Fibroblast of gingiva (primary cell): Measurements from ENCODE around the gene RALGAPA1.
A peak's percentile ranks its signal among the peaks of the same experiment; 100 is the strongest.
"Not testable (repeated sequence)": the region's sequence is repeated elsewhere in the genome, so short reads cannot be mapped to it uniquely, and the experiment has no call there.

Source experiments
- DNase-seq: peaks from one replicate; pipeline ENCODE4 v3.0.0-alpha.2; 2011; ENCODE audit warnings: low read depth

RALGAPA1 gene

GRCh38 chr14:35696575-35696974 lies 112.5 kb downstream of the RALGAPA1 start:
- no peak for DNase-seq

DNA sequence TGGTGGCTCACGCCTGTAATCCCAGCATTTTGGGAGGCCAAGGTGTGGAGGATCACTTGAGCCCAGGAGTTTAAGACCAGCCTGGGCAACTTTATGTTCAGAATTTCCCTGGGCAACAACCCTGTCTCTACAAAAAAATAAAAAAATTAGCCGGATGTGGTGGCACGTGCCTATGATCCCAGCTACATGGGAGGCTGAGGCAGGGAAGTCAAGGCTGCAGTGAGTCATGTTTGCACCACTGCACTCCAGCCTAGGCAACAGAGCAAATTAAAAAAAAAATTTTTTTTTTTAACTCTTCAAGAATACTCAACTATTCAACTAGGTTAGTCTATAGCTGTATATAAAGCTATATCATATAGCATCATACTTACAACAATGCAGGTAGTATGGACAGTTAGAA lies 113.0 kb downstream of the RALGAPA1 start:
- DNase-seq, result no peak

- DNase-seq, result no peak
These were observed 113.4 kb downstream of the RALGAPA1 start for GRCh38 chr14:35695647-35696046.

GRCh38 chr14:35695072-35695471 lies 114.0 kb downstream of the RALGAPA1 start:
- DNase-seq, result no peak

- no peak for DNase-seq
These were observed 120.1 kb downstream of the RALGAPA1 start for GRCh38 chr14:35689000-35689460.

DNA sequence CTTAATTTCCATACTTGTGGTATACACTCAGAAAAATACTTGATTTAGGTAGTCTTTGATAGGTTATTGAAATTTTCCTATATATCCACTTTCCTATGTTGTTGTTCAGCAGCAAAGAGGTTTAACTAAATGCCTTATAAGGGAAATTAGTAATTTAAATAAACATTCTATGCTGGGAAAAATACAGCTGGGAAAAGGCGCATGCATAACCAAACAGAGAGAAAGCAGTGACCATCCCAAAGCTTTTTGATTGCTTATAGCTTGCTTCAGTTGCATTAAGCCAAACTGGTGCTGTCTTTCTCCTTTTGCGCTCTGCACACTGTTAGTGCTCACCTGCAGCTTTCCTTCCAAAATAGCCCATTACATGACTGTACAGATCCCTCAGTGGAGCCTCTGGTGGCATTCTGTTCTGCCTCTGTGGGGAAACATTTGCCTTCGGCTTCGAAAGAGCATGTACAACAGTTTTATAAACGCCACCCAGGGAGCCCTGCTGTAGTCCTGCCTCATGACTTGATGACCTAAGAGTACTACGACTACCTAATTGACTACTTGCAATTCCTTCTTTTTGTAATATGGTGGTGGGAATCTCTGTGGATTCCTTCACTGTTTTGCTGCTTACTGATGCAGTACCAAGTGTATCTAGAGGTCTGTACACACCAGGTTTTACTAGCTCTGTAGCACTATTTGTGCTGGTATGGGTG lies 120.8 kb downstream of the RALGAPA1 start:
- DNase-seq, result no peak

DNA sequence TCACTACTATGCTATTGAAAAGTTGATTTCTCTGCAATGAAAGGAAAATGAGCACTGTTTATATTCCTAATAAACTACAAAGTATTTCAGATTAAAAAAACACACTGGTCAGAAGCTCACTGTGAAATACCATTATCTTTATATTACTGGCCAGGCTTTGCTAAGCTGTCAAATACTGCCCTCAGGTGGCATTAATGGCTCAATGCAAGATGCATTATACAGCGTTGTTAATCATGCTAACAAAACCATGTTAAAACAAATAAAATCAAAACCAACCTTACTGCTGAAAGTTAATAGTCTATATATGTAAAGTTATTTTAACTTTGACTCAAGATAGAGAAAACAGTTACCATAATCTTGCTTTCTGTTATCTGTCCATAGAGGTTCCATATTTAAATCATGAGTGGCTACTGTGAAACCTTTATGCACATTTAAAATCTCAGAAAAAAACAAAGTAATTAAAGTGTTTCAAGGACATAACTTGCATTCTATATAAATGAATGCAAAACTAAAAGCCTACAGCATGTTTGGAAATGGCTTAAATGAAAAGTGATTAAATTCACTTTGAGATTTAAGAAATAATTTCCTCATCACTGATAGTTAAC lies 121.7 kb downstream of the RALGAPA1 start:
- DNase-seq, result peak; percentile 40

DNA sequence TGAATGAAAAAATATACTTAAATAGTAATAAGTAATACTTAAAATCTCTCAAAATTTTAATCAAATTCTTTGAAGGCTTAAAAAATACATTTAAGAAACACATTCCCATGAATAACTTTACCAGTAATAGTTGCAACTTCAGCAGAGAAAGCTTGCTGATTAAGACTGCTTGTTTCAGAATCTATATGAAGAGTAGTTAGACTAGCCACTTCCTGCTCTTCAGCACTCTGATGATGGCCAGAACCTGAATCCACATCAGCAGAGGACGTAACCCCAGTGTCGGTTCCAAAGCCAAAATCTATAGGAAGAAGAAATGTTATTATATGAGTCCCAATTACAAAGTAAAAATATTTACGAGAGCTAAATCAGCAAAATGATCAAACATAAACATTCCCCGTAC lies 125.4 kb downstream of the RALGAPA1 start:
- DNase-seq, result not testable (repeated sequence)

GRCh38 chr14:35682802-35683201 lies 126.3 kb downstream of the RALGAPA1 start:
- peak; percentile 3 for DNase-seq

- no peak for DNase-seq
These were observed 130.6 kb downstream of the RALGAPA1 start for GRCh38 chr14:35678403-35679028.

DNA sequence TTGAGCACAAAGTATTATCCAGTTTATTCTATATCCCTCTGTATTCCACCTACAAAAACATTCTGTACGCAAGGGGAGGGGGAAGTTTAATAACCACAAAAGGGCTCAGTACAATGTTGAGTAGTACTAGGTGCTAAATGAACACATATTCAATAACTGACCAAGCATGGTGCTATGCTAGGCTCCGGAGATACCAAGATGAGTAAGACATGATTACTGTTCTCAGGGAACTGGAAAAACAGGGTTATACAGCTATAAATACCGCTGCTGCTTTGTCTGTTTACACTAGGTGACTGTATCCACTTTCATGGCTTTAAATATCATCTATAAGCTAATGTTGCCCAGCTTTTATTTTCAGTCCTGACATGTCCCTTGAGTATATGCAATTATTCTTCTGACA lies 139.3 kb downstream of the RALGAPA1 start:
- DNase-seq, result peak; percentile 10

GRCh38 chr14:35666429-35667043 lies 142.6 kb downstream of the RALGAPA1 start:
- no peak for DNase-seq

DNA sequence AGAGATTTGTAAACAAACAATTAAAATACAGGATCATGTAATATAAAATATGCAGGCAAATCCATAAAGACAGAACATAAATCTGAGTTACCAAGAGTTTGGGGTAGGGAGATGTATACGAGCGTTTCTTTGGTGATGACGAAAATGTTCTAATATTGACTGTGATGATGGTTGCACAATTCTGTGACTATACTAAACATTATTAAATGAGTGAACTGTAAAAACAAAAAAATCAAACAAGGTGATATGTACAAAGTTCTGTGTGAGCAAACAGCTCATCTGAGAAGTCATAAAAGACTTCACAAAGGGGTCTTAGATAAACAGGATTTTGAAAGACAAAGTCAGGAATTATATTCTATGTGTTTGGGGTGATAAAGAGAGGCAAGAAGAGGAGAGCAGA lies 147.2 kb downstream of the RALGAPA1 start:
- no peak for DNase-seq

GRCh38 chr14:35653045-35653444 lies 156.1 kb downstream of the RALGAPA1 start:
- no peak for DNase-seq

DNA sequence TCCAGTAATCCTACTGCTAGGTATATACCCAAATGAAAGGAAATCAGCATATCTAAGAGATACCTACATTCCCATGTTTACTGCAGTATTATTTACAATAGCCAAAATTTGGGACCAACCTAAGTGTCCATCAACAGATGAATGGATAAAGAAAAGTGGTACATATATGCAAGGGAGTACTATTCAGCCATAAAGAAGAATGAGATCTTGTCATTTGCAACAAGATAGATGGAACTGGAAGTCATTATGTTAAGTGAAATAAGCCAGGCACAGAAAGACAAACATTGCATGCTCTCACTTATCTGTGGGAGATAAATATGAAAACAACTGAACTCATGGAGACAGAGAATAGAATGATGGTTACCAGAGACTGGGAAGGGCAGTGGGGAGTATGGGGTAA lies 165.6 kb downstream of the RALGAPA1 start:
- DNase-seq, result no peak

GRCh38 chr14:35637851-35638250 lies 171.2 kb downstream of the RALGAPA1 start:
- no peak for DNase-seq

GRCh38 chr14:35637269-35637668 lies 171.8 kb downstream of the RALGAPA1 start:
- no peak for DNase-seq

GRCh38 chr14:35632676-35633075 lies 176.4 kb downstream of the RALGAPA1 start:
- DNase-seq, result peak; percentile 45

DNA sequence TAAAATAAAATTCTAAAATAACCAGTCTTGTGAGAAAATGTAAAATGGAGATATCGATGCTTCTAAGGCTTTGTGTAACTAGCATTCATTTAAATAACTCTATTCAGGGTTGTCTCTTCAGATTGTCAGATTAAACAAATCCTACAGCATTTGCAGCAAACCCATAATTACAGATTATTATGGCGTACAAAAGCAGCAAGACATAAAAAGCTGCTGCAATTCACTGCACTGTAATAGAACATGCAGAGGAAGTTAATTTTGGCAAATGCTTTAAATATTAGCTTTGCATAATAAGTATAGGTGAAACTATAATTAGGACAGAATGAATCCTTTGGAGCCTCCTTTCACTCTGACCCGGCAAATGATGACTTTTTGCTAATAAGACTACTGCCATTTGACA lies 176.8 kb downstream of the RALGAPA1 start:
- no peak for DNase-seq

GRCh38 chr14:35631071-35631805 lies 177.9 kb downstream of the RALGAPA1 start:
- DNase-seq, result no peak

DNA sequence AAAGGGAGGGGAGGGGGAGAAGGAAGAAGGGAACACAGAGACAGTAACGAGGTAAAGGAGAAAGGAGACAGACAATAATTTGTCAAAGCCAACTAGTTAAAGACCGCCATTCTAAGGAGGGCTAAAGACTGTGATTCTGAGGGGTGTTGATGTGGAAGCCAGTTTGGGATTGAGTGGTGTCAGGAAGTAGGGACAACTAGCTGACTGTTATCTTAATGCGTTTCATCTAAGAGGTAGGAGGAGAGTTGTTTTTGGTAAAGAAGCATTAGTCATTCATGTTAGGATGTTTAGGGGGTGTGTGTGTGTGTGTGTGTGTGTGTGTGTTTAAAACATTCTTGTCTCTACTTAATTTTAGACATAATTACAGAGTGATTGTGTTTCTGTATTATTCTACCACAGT lies 180.1 kb downstream of the RALGAPA1 start:
- no peak for DNase-seq

DNA sequence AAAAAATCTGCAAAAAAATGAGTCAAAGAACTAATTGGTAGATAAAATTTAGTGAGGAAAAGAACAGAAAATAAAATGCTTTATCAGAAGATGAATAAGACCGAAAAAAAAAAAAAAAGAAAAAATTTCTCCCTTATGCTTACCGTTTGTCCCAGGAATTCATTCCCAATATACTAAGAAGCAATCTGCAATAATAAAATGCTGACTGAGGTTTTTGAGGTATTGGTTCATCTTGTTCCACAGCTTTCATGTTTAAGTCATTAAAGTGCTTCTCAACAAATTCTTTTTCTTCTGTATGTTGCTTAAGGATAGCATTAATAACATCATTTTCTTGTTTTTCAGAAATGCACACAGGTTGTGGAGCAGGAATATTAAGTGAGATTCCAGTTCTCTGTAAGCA lies 182.1 kb downstream of the RALGAPA1 start:
- DNase-seq, result not testable (repeated sequence)
